ENCODE measurements around the gene KIF25.

GRCh38 chr6:167980911-167981580 lies 16.4 kb upstream of the KIF25 start:
- TF ChIP-seq CTCF (IDR thresholded peaks at IDR 0.05) = no peak
- TF ChIP-seq POLR2A (IDR thresholded peaks at IDR 0.05) = no peak
- TF ChIP-seq POLR2AphosphoS5 (IDR thresholded peaks at IDR 0.05) = no peak
